Endometrium (tissue), 2 donors: Measurements from ENCODE around the gene CHRM1.
"Not testable (repeated sequence)": the region's sequence is repeated elsewhere in the genome, so short reads cannot be mapped to it uniquely, and the experiment has no call there.

Experiments
- FAIRE-seq: peaks from 2 replicates; lab custom pipeline; 2012; peaks lifted over from hg19 to GRCh38; lab: Jason Lieb, UNC
- donor health status: control.
- donor health status: control.

CHRM1 gene

GRCh38 chr11:62875698-62876478 is 45.3 kb downstream of the CHRM1 start:
- no peak for FAIRE-seq

DNA sequence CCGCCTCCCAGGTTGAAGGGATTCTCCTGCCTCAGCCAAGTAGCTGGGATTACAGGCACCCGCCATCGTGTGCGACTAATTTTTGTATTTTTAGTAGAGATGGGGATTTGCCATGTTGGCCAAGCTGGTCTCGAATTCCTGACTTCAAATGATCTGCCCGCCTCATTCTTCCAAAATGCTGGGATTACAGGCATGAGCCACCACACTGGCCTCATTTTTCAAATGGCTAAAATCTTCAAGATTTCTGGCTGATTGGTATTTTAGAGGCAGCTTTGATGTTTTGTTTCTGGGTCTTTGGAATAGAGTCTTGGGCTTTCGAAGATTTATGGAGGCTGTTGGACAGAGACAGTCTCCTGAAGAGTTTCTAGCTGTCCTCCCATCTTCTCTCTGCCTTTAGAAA is 46.3 kb downstream of the CHRM1 start:
- no peak for FAIRE-seq

DNA sequence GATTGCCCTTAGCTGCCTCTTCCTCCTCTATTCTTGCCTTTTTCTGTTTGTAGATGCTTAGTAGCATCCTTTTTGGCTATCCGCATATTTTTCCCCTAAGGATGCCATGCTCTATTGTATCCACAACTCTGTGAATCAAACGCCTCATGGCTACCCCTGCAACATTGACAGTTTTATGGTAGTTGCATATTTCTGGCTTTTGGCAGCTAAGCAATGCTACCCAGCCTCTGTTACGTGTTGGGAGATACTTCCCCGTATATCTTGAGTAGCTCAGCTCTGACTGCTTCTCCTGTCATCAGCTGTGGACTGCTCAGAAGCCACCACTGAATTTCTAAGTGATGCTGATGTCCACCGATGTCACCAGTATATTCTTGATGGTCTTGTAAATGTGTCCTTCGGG is 55.5 kb downstream of the CHRM1 start:
- FAIRE-seq: no peak

GRCh38 chr11:62863687-62864335 is 57.4 kb downstream of the CHRM1 start:
- no peak for FAIRE-seq

- FAIRE-seq: not testable (repeated sequence)
Measured at GRCh38 chr11:62861564-62862192, 59.5 kb downstream of the CHRM1 start.

DNA sequence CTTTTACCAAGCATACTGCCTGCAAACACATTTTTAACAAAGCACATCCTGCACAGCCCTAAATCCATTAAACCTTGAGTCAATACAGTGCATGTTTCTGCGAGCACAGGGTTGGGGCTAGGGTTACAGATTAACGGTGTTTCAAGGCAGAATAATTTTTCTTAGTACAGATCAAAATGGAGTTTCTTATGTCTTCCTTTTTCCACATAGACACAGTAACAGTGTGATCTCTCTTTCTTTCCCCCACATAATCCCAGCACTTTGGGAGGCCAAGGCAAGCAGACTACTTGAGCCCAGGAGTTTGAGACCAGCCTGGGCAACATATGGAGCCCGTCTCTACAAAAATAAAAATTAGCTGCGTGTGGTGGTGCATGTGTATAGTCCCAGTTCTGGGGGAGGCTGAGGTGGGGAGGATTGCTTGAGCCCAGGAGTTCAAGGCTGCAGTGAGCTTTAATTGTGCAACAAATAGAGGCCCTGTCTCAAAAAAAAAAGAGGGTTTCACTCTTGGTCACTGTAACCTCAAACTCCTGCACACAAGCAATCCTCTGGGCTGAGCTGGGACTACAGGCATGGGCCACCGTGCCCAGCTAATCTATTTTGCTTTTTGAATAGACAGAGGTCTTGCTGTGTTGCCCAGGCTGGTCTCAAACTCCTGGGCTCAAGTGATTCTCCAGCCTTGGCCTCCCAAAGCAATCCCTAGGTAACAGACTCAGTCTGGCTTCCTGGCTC is 60.2 kb downstream of the CHRM1 start:
- FAIRE-seq: no peak

DNA sequence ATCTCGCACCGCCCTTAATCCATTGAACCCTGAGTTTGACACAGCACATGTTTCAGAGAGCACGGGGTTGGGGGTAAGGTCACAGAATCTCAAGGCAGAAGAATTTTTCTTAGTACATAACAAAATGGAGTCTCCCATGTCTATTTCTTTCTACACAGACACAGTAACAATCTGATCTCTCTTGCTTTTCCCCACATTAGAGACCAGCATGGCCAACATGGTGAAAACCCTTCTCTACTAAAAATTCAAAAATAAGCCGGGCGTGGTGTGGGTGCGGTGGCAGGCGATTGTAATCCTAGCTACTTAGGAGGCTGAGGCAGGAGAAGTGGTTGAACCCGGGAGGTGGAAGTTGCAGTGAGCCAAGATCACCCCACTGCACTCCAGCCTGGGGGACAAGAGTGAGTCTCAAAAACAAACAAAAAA is 61.9 kb downstream of the CHRM1 start:
- not testable (repeated sequence) for FAIRE-seq
